Measurements from ENCODE around the gene SOX5. TPM values are rescaled to one million over a fixed set of nuclear protein-coding genes. Genes with fewer than 3 reads are reported as not detected.
"Not testable (repeated sequence)": the region's sequence is repeated elsewhere in the genome, so short reads cannot be mapped to it uniquely, and the experiment has no call there.

The SOX5 gene
- total RNA-seq, 6 experiments from 2014 or later: 14.8 to 34.3 (median 31.1) TPM

DNA sequence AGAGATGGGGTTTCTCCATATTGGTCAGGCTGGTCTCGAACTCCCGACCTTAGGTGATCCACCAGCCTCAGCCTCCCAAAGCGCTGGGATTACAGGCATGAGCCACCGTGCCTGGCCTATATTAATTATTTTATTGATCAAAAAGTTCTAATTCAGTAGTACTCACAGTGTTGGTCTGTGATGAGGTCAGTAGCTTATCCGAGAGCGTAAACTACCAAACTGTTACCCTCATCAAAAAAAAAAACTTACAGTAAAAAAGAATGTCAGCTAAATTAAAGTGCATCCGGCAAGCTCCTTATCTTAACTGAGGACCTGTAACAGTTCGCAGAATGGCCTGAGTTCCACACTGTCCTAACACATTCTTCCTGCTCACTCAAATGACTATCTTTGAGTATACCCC is 228.2 kb downstream of the SOX5 start:
- Histone ChIP-seq H3K27me3 (no peaks in the 10 kb centered on the region), H3K36me3 (no peaks in the 10 kb centered on the region), H3K4me1 (no peaks in the 10 kb centered on the region), H3K27ac (no peak overlapping the region), H3K9me3 (no peaks in the 10 kb centered on the region), H3K4me3 (no peak overlapping the region)
- 72% methylated on average over 5 of the region's 8 CpGs for WGBS (ENCODE audit: insufficient coverage, low coverage, low lambda C conversion rate, missing lambda C conversion rate)
- TF ChIP-seq POLR2A (IDR thresholded peaks at IDR 0.05): no peak
- TF ChIP-seq, protein P1, sequence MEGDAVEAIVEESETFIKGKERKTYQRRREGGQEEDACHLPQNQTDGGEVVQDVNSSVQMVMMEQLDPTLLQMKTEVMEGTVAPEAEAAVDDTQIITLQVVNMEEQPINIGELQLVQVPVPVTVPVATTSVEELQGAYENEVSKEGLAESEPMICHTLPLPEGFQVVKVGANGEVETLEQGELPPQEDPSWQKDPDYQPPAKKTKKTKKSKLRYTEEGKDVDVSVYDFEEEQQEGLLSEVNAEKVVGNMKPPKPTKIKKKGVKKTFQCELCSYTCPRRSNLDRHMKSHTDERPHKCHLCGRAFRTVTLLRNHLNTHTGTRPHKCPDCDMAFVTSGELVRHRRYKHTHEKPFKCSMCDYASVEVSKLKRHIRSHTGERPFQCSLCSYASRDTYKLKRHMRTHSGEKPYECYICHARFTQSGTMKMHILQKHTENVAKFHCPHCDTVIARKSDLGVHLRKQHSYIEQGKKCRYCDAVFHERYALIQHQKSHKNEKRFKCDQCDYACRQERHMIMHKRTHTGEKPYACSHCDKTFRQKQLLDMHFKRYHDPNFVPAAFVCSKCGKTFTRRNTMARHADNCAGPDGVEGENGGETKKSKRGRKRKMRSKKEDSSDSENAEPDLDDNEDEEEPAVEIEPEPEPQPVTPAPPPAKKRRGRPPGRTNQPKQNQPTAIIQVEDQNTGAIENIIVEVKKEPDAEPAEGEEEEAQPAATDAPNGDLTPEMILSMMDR (IDR thresholded peaks at IDR 0.05): no peak
- DNase-seq (no peak), ATAC-seq (no peak)
- intact Hi-C loops (cut with DNase I): no loop called here

DNA sequence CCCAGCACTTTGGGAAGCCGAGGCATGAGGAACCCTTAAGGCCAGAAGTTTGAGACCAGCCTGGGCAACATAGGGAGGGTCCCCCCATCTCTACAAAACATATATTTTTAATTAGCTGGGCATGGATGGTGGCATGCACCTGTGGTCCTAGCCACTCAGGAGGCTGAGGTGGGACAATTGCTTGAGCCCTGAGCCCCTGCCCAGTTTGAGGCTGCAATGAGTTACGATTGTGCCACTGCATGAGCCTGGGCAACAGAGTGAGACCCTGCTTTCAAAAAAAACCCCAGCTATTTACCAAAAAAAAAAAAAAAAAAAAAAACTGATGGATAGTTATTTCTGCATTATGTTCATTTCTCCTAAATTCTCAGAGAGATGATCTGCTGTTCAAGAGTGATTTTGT is 230.0 kb downstream of the SOX5 start:
- intact Hi-C loops (cut with DNase I): no loop called here
- H3K27ac ChIP-seq: no peak overlapping the region
- ATAC-seq (no peak), DNase-seq (no peak)
- H3K27me3 ChIP-seq: no peaks in the 10 kb centered on the region
- no peaks in the 10 kb centered on the region for H3K9me3 ChIP-seq
- no peaks in the 10 kb centered on the region for H3K4me1 ChIP-seq
- H3K36me3 ChIP-seq: no peaks in the 10 kb centered on the region
- no peak overlapping the region for H3K4me3 ChIP-seq
- WGBS (ENCODE audit: insufficient coverage, low coverage, low lambda C conversion rate, missing lambda C conversion rate): 86% methylated on average over 1 of the region's 2 CpGs
- TF ChIP-seq, protein P1 (IDR thresholded peaks at IDR 0.05): no peak
- TF ChIP-seq POLR2A (IDR thresholded peaks at IDR 0.05): no peak

DNA sequence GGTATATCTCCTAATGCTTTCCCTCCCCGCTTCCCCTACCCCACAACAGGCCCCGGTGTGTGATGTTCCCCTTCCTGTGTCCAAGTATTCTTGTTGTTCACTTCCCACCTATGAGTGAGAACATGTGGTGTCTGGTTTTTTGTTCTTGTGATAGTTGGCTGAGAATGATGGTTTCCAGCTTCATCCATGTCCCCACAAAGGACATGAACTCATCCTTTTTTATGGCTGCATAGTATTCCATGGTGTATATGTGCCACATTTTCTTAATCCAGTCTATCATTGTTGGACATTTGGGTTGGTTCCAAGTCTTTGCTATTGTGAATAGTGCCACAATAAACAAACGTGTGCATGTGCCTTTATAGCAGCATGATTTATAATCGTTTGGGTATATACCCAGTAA is 239.1 kb downstream of the SOX5 start:
- H3K9me3 ChIP-seq; ATAC-seq; H3K27ac ChIP-seq; H3K27me3 ChIP-seq; H3K4me1 ChIP-seq; intact Hi-C loops (cut with DNase I); H3K4me3 ChIP-seq; DNase-seq; H3K36me3 ChIP-seq: not testable (repeated sequence)
- 94% methylated on average over 4 of the region's 4 CpGs for WGBS (ENCODE audit: insufficient coverage, low coverage, low lambda C conversion rate, missing lambda C conversion rate)

DNA sequence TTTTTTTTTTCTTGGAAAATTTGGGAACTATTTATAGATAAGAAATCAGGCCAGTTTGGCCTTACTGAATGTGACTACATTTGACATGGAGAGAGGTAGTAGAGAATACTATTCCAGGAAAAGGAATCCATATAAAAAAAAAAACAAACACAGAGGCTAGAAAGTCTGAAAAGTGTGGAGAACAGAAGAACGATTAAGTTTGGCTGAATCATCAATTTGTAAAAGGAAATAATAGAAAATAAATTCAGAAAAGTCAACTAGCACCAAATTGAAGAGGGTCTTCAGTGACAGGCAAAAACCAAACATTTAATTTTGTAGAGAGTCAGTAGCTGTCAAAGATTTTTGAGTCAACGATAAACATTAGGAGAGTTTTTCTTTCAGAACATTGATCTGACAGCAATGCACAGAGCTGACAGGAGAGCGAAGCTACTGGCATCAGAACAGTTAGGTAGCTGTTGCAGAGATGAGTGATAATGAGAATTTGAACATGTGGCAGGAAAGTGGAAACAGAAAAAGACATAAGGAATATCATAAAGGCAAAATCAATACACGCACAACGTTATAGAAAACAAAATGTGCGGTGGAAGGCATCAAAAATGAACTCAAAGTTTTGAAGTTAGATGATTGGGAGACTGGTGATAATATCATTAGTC is 241.2 kb downstream of the SOX5 start:
- Histone ChIP-seq H3K4me3 (no peak overlapping the region), H3K27ac (no peak overlapping the region), H3K27me3 (no peaks in the 10 kb centered on the region), H3K4me1 (no peaks in the 10 kb centered on the region), H3K36me3 (no peaks in the 10 kb centered on the region), H3K9me3 (no peaks in the 10 kb centered on the region)
- intact Hi-C loops (cut with DNase I): no loop called here
- no peak for TF ChIP-seq POLR2A (IDR thresholded peaks at IDR 0.05)
- TF ChIP-seq, protein P1 (IDR thresholded peaks at IDR 0.05): no peak
- ATAC-seq (no peak), DNase-seq (no peak)
- 82% methylated on average over 6 of the region's 6 CpGs for WGBS (ENCODE audit: insufficient coverage, low coverage, low lambda C conversion rate, missing lambda C conversion rate)

DNA sequence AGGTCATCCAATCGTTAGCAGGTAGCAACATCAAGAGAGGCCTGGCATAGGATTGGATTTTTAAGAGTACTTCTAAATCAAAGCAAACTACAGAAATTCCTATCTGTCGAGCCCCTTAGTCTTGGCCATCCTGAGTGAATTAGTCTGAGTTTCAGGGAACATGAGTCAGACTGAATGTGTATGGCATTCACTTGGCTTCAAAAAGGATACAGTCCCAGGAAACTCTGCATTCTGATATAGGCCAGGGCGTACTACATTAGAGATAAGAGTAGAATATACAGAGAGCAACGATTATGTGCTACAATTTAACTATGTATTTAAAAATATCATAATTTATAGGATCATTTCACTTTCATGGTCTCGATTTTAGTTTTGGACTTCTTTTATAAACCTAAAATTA is 242.2 kb downstream of the SOX5 start:
- no peak for ATAC-seq
- intact Hi-C loops (cut with DNase I): no loop called here
- WGBS (ENCODE audit: insufficient coverage, low coverage, low lambda C conversion rate, missing lambda C conversion rate): 89% methylated on average over 5 of the region's 5 CpGs
- H3K36me3 ChIP-seq: no peaks in the 10 kb centered on the region
- no peaks in the 10 kb centered on the region for H3K27me3 ChIP-seq
- H3K4me1 ChIP-seq: no peaks in the 10 kb centered on the region
- DNase-seq: no peak
- no peak for TF ChIP-seq POLR2A (IDR thresholded peaks at IDR 0.05)
- TF ChIP-seq, protein P1 (IDR thresholded peaks at IDR 0.05): no peak
- no peaks in the 10 kb centered on the region for H3K9me3 ChIP-seq
- H3K4me3 ChIP-seq: no peak overlapping the region
- no peak overlapping the region for H3K27ac ChIP-seq

All from right lobe of liver (tissue), 6 donors.